GM23338 (cell line): Measurements from ENCODE around the gene SIKE1. TPM values are rescaled to one million over a fixed set of nuclear protein-coding genes. Genes with fewer than 3 reads are reported as not detected.

Source experiments
- ATAC-seq: fragments of 200-7000 bp; cut with Tn5 transposase; 3 replicates; pipeline ENCODE4 v1.9.1; 2020
- DNase-seq: peaks from one replicate; pipeline ENCODE4 v3.0.0-alpha.2; 2015; ENCODE audit warnings: low spot score
- H2AFZ ChIP-seq: fragments of 200-600 bp; sonication (generic); 2 replicates; pipeline ENCODE4 v1.8.0; 2016; ENCODE audit warnings: antibody characterized with exemption, mild to moderate bottlenecking, moderate library complexity
- H3F3A ChIP-seq: fragments of 200-600 bp; sonication (generic); replicated peaks from 2 replicates; pipeline ENCODE4 v1.8.0; 2017; ENCODE audit warnings: antibody characterized with exemption, mixed run types, low read depth
- H3K27ac ChIP-seq: fragments of 200-600 bp; sonication (generic); 2 replicates; pipeline ENCODE4 v1.6.1; 2016; ENCODE audit warnings: low read depth
- H3K27me3 ChIP-seq: fragments of 200-600 bp; sonication (generic); 2 replicates; pipeline ENCODE4 v1.8.0; 2016; ENCODE audit warnings: mild to moderate bottlenecking, mixed run types, moderate library complexity; ENCODE audit not compliant: insufficient read depth
- H3K36me3 ChIP-seq: fragments of 200-600 bp; sonication (generic); 2 replicates; pipeline ENCODE4 v1.8.0; 2016; ENCODE audit warnings: mild to moderate bottlenecking; ENCODE audit not compliant: insufficient read depth
- H3K4me1 ChIP-seq: fragments of 200-600 bp; sonication (generic); 2 replicates; pipeline ENCODE4 v1.8.0; 2016; ENCODE audit warnings: mild to moderate bottlenecking, moderate library complexity; ENCODE audit not compliant: insufficient read depth
- H3K4me2 ChIP-seq: fragments of 200-600 bp; sonication (generic); 2 replicates; pipeline ENCODE4 v1.7.1; 2017; ENCODE audit warnings: mixed run types
- H3K4me3 ChIP-seq: fragments of 200-600 bp; sonication (generic); 2 replicates; pipeline ENCODE4 v1.6.1; 2016; ENCODE audit warnings: mixed run types
- H3K79me2 ChIP-seq: fragments of 200-600 bp; sonication (generic); replicated peaks from 2 replicates; pipeline ENCODE4 v1.8.0; 2017; ENCODE audit warnings: mild to moderate bottlenecking; ENCODE audit not compliant: insufficient read depth
- H3K9me2 ChIP-seq: fragments of 200-600 bp; sonication (generic); 2 replicates; pipeline ENCODE4 v1.8.0; 2017; ENCODE audit not compliant: insufficient read depth
- H4K20me1 ChIP-seq: fragments of 200-600 bp; sonication (generic); replicated peaks from 2 replicates; pipeline ENCODE4 v1.8.0; 2017; ENCODE audit warnings: mild to moderate bottlenecking; ENCODE audit not compliant: insufficient read depth
- H3K27ac Mint-ChIP-seq: 2 replicates; pipeline ENCODE4 v1.8.0; 2020; ENCODE audit warnings: inconsistent platforms, mild to moderate bottlenecking, moderate library complexity, mixed read lengths
- H3K27me3 Mint-ChIP-seq: 3 replicates; pipeline ENCODE4 v1.8.0; 2022; ENCODE audit warnings: low read depth, mild to moderate bottlenecking, moderate library complexity, mixed read lengths, inconsistent platforms; ENCODE audit not compliant: insufficient read depth, poor library complexity
- H3K36me3 Mint-ChIP-seq: 3 replicates; pipeline ENCODE4 v1.8.0; 2021; ENCODE audit warnings: low read depth, mild to moderate bottlenecking, inconsistent platforms, moderate library complexity, mixed read lengths
- H3K4me1 Mint-ChIP-seq: 3 replicates; pipeline ENCODE4 v1.8.0; 2020; ENCODE audit warnings: mild to moderate bottlenecking, inconsistent platforms, mixed read lengths
- H3K4me3 Mint-ChIP-seq: 3 replicates; pipeline ENCODE4 v1.8.0; 2021; ENCODE audit warnings: moderate library complexity, mild to moderate bottlenecking, inconsistent platforms, mixed read lengths
- H3K9me3 Mint-ChIP-seq: 3 replicates; pipeline ENCODE4 v1.8.0; 2020; ENCODE audit warnings: moderate library complexity, mild to moderate bottlenecking, inconsistent platforms, mixed read lengths
- CREB1 ChIP-seq: fragments of 250-450 bp; sonication (Bioruptor Pico); IDR thresholded peaks from 2 replicates; pipeline ENCODE4 v1.5.0; 2020; ENCODE audit warnings: low read depth, mild to moderate bottlenecking, moderate library complexity
- ETS1 ChIP-seq: IDR thresholded peaks from 2 replicates; pipeline ENCODE4 v1.6.1; 2016; ENCODE audit warnings: antibody characterized with exemption
- EZH2 ChIP-seq: fragments of 200-600 bp; sonication (generic); IDR thresholded peaks from one replicate; pipeline ENCODE4 v1.8.0; 2017; ENCODE audit warnings: antibody characterized with exemption, mild to moderate bottlenecking, low read depth; ENCODE audit not compliant: unreplicated experiment
- EZH2phosphoT487 ChIP-seq: fragments of 200-600 bp; sonication (generic); IDR thresholded peaks from one replicate; pipeline ENCODE4 v1.8.1; 2018; ENCODE audit warnings: antibody characterized with exemption; ENCODE audit not compliant: unreplicated experiment
- JUNB ChIP-seq: IDR thresholded peaks from one replicate; pipeline ENCODE4 v1.6.1; 2016; ENCODE audit warnings: antibody characterized with exemption; ENCODE audit not compliant: unreplicated experiment
- NANOG ChIP-seq: IDR thresholded peaks from 2 replicates; pipeline ENCODE4 v1.6.1; 2016; ENCODE audit warnings: antibody characterized with exemption, borderline replicate concordance
- POLR2AphosphoS5 ChIP-seq: IDR thresholded peaks from 2 replicates; pipeline ENCODE4 v1.6.1; 2016; ENCODE audit warnings: antibody characterized with exemption, low read depth
- REST ChIP-seq: IDR thresholded peaks from one replicate; pipeline ENCODE4 v1.6.1; 2018; ENCODE audit warnings: antibody characterized with exemption; ENCODE audit not compliant: unreplicated experiment
- STAT1 ChIP-seq: IDR thresholded peaks from one replicate; pipeline ENCODE4 v1.6.1; 2016; ENCODE audit warnings: antibody characterized with exemption; ENCODE audit not compliant: unreplicated experiment
- ZNF114 ChIP-seq: fragments of 250-450 bp; sonication (Bioruptor Pico); IDR thresholded peaks from 2 replicates; pipeline ENCODE4 v1.5.0; 2020; ENCODE audit warnings: mild to moderate bottlenecking, moderate library complexity
- ZNF331 ChIP-seq: fragments of 250-450 bp; sonication (Bioruptor Pico); IDR thresholded peaks from 2 replicates; pipeline ENCODE4 v1.5.0; 2020; ENCODE audit warnings: low read depth, mild to moderate bottlenecking, moderate library complexity
- polyA plus RNA-seq: library from polyadenylated mRNA; unstranded; fragments of >200 nt; fragmentation: Nextera tagmentation; extraction: Ambion mirVana; gene quantifications from 2 replicates; pipeline ENCODE4 v1.2.1, GENCODE V29; 2016
- total RNA-seq: library from RNA; depleted of rRNA; stranded (reverse); fragments of >200 nt; shearing (Covaris generic); gene quantifications from 2 replicates; pipeline ENCODE4 v1.2.3, GENCODE V29; 2014
- TF ChIP-seq, protein P1 (sequence below), 2 experiments: fragments of 200-600 bp in 1 of 2; sonication (generic) in 1 of 2; conservative IDR thresholded peaks; 2 replicates each; pipeline versions ENCODE4 v1.5.1 to v1.6.1; 2016 to 2017; ENCODE audit warnings: antibody characterized with exemption in 2 of 2, low read depth in 2 of 2, mild to moderate bottlenecking in 2 of 2, moderate library complexity in 1 of 2

The SIKE1 gene
- total and polyA plus RNA-seq, 2 experiments from 2014 or later, result 74.0 to 96.3 TPM

DNA sequence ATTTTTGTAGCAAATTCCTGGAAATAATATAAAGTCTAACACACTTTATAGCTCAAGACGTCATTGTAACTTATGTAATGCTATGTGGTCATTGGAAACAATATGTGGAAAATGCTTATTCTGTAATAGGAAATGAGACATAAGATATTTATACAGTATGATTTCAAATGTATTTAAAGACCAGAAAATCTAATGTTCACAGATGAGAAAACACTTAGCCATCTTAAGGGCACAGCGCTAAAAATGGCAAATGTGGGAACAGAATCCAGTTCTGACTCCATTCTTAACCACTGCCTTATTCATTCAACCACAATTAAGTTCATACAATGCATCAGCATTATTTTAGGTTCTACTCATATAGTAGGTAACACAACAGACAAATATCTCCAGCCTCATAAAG lies 35.2 kb downstream of the SIKE1 start (continued):
- TF ChIP-seq EZH2, result no peak
- no peak for TF ChIP-seq CREB1 (CRISPR knock-in tag)
- no peak for TF ChIP-seq NANOG
- no peak for TF ChIP-seq ZNF114 (CRISPR knock-in tag)
- TF ChIP-seq EZH2phosphoT487, result no peak
- TF ChIP-seq ETS1, result no peak
- no peak for TF ChIP-seq ZNF331 (CRISPR knock-in tag)
- no peak for TF ChIP-seq POLR2AphosphoS5
- TF ChIP-seq STAT1, result no peak
- no peak for TF ChIP-seq JUNB
- TF ChIP-seq REST, result no peak

DNA sequence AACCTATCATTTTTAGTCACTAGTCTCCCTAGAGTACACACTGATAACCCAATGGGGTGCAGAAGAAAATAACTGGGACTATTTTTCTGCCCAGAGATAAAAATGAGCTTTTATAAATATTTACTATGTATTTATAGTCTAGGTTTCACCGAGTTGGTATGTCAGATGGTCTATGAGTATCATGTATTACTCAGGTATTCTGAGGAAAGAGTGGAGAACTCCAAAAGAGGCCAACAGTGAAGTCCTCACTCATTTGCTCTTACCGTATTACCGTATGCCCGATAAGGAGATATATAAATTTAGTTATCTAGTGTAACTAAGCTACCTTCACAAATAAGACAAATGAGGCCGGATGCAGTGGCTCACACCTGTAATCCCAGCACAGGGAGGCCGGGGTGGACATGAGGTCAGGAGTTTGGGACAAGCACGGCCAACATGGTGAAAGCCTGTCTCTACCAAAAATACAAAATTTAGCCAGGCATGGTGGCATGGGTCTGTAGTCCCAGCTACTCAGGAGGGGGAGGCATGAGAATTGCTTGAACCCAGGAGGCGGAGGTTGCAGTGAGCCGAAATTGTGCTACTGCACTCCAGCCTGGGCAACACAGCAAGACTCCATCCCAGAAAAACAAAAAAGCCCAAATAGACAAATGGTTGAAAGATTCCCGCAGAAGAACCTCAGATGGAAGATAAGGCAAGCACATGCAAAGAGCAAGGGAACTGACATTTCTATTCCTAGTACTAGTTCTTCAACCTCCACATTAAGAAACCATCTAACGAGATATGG lies 38.3 kb downstream of the SIKE1 start:
- ATAC-seq (no peak), DNase-seq (no peak)
- Histone ChIP-seq H3K27me3 (no peaks in the 10 kb centered on the region), H3K79me2 (peaks cover 100% of the 10 kb centered on the region), H2AFZ (no peak overlapping the region), H3K36me3 (peaks cover 20% of the 10 kb centered on the region), H3F3A (no peaks in the 10 kb centered on the region), H3K9me2 (no peaks in the 10 kb centered on the region), H3K4me3 (no peak overlapping the region), H3K4me1 (peaks cover 3% of the 10 kb centered on the region), H3K27ac (no peak overlapping the region), H3K4me2 (no peak overlapping the region), H4K20me1 (peaks cover 51% of the 10 kb centered on the region)
- peaks cover 81% of the 10 kb centered on the region for H3K36me3 Mint-ChIP-seq
- H3K4me3 Mint-ChIP-seq, result no peak overlapping the region
- no peaks in the 10 kb centered on the region for H3K27me3 Mint-ChIP-seq
- H3K9me3 Mint-ChIP-seq, result no peaks in the 10 kb centered on the region
- H3K4me1 Mint-ChIP-seq, result peaks cover 9% of the 10 kb centered on the region; the same call in 2 of the 3 replicates
- peak overlapping the region; percentile 54; the same call in 1 of the 2 replicates for H3K27ac Mint-ChIP-seq
- TF ChIP-seq ZNF114 (CRISPR knock-in tag), result no peak
- no peak for TF ChIP-seq POLR2AphosphoS5
- no peak for TF ChIP-seq STAT1
- no peak for TF ChIP-seq ZNF331 (CRISPR knock-in tag)
- no peak for TF ChIP-seq EZH2
- TF ChIP-seq ETS1, result no peak
- TF ChIP-seq, protein P1, sequence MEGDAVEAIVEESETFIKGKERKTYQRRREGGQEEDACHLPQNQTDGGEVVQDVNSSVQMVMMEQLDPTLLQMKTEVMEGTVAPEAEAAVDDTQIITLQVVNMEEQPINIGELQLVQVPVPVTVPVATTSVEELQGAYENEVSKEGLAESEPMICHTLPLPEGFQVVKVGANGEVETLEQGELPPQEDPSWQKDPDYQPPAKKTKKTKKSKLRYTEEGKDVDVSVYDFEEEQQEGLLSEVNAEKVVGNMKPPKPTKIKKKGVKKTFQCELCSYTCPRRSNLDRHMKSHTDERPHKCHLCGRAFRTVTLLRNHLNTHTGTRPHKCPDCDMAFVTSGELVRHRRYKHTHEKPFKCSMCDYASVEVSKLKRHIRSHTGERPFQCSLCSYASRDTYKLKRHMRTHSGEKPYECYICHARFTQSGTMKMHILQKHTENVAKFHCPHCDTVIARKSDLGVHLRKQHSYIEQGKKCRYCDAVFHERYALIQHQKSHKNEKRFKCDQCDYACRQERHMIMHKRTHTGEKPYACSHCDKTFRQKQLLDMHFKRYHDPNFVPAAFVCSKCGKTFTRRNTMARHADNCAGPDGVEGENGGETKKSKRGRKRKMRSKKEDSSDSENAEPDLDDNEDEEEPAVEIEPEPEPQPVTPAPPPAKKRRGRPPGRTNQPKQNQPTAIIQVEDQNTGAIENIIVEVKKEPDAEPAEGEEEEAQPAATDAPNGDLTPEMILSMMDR (conservative IDR thresholded peaks at IDR 0.05; ENCODE audit: low read depth in 2 of 2), result no peak
- TF ChIP-seq CREB1 (CRISPR knock-in tag), result no peak
- TF ChIP-seq NANOG, result no peak
- TF ChIP-seq EZH2phosphoT487, result no peak
- TF ChIP-seq JUNB, result no peak
- TF ChIP-seq REST, result no peak
